SU-DHL-6 (cell line): ENCODE results near the gene GSTM2.
"Not testable (repeated sequence)": the region's sequence is repeated elsewhere in the genome, so short reads cannot be mapped to it uniquely, and the experiment has no call there.

ENCODE experiments used
- CTCF ChIP-seq: fragments of 200-600 bp; sonication (generic); IDR thresholded peaks from one replicate; pipeline ENCODE4 v1.5.1; 2017; ENCODE audit warnings: antibody characterized with exemption, mild to moderate bottlenecking, low read length, moderate library complexity; ENCODE audit not compliant: insufficient read depth, poor library complexity, severe bottlenecking
- EZH2phosphoT487 ChIP-seq: fragments of 200-600 bp; sonication (generic), shearing (Covaris generic); conservative IDR thresholded peaks from 2 replicates; pipeline ENCODE4 v1.6.1; 2018; ENCODE audit warnings: mild to moderate bottlenecking, antibody characterized with exemption, low read length, moderate library complexity, mixed read lengths

- not testable (repeated sequence) for TF ChIP-seq CTCF, EZH2phosphoT487
Observed at GRCh38 chr1:109685890-109686289, 18.0 kb downstream of the GSTM2 start.
